Uterus (tissue), 4 donors: ENCODE measurements around the gene USP53. TPM values are rescaled to one million over a fixed set of nuclear protein-coding genes. Genes with fewer than 3 reads are reported as not detected.

ENCODE experiments used
- DNase-seq, 2 donors: peaks; one replicate each; pipeline ENCODE4 v3.0.0-alpha.2; 2019 to 2020
- H3K27ac ChIP-seq, 2 donors: fragments of 200-600 bp; sonication (generic); 1 replicate in 1 of 2; 2 replicates in 1 of 2; pipeline ENCODE4 v1.5.1; 2016 to 2018
- H3K27me3 ChIP-seq, 2 donors: fragments of 200-600 bp; sonication (generic); one replicate each; pipeline ENCODE4 v1.5.1; 2018 to 2019; ENCODE audit warnings: control low read depth in 1 of 2
- H3K36me3 ChIP-seq, 2 donors: fragments of 200-600 bp; sonication (generic); one replicate each; pipeline ENCODE4 v1.5.1; 2019; ENCODE audit warnings: control low read depth in 1 of 2
- H3K4me1 ChIP-seq, 2 donors: fragments of 200-600 bp; sonication (generic); one replicate each; pipeline ENCODE4 v1.5.1; 2018 to 2019; ENCODE audit warnings: control low read depth in 1 of 2
- H3K4me3 ChIP-seq, 2 donors: fragments of 200-600 bp; sonication (generic); 1 replicate in 1 of 2; 2 replicates in 1 of 2; pipeline ENCODE4 v1.5.1; 2018 to 2019; ENCODE audit warnings: mild to moderate bottlenecking in 1 of 2
- H3K9me3 ChIP-seq, 2 donors: fragments of 200-600 bp; sonication (generic); one replicate each; pipeline ENCODE4 v1.5.1; 2019; ENCODE audit warnings: control low read depth in 1 of 2
- POLR2A ChIP-seq, 2 donors: fragments of 450-650 bp; IDR thresholded peaks; one replicate each; pipeline ENCODE4 v1.6.1; 2016; ENCODE audit warnings: antibody characterized with exemption in 2 of 2, mild to moderate bottlenecking in 1 of 2, moderate library complexity in 1 of 2
- intact Hi-C: fragments of 100-400 bp; cut with DNase I; formaldehyde crosslinking; loops from one replicate; pipeline ENCODE4 v1.15.1; 2023; ENCODE audit warnings: low total_unique reads
- total RNA-seq, 4 donors: library from RNA; depleted of rRNA in 3 of 4; stranded (reverse); fragments of >200 nt in 3 of 4; gene quantifications; one replicate each; pipeline versions ENCODE4 v1.1.0 to v1.2.4, GENCODE V29; 2014 to 2023
- TF ChIP-seq, protein P1 (sequence below), 4 experiments: fragments of 200-600 bp in 2 of 4; fragments of 450-650 bp in 2 of 4; sonication (generic) in 2 of 4; IDR thresholded peaks; one replicate each; pipeline ENCODE4 v1.5.1; 2016 to 2019; ENCODE audit warnings: antibody characterized with exemption in 4 of 4, mild to moderate bottlenecking in 2 of 4, moderate library complexity in 1 of 4
- donor health status: DM: yes; HTN: yes; CAD: no.

The USP53 gene
- total RNA-seq, 4 donors from 2014 or later = 29.5 to 156 (median 48.6) TPM

DNA sequence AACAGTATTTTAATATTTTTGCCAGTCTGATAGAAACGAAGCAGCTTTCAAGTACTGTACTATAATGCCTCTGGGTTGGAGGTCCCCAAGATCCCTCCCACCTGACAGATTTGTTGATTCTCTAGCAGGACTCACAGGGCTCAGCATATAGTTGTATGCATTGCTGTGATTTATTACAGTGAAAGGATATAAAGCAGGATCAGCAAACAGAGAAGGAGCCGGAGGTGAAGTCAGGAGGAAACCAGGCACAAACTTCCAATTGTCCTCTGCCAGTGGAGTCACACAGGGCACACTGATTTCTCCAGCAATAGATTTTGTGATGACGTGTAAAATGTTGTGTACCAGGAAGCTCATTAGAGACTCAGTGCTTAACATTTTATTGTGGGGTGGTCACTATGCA lies 19.0 kb downstream of the USP53 start:
- Histone ChIP-seq H3K27ac (no peak overlapping the region), H3K36me3 (no peaks in the 10 kb centered on the region), H3K4me1 (no peaks in the 10 kb centered on the region), H3K9me3 (no peaks in the 10 kb centered on the region), H3K27me3 (no peaks in the 10 kb centered on the region), H3K4me3 (no peak overlapping the region)
- intact Hi-C loops = no loop called here
- TF ChIP-seq, protein P1, sequence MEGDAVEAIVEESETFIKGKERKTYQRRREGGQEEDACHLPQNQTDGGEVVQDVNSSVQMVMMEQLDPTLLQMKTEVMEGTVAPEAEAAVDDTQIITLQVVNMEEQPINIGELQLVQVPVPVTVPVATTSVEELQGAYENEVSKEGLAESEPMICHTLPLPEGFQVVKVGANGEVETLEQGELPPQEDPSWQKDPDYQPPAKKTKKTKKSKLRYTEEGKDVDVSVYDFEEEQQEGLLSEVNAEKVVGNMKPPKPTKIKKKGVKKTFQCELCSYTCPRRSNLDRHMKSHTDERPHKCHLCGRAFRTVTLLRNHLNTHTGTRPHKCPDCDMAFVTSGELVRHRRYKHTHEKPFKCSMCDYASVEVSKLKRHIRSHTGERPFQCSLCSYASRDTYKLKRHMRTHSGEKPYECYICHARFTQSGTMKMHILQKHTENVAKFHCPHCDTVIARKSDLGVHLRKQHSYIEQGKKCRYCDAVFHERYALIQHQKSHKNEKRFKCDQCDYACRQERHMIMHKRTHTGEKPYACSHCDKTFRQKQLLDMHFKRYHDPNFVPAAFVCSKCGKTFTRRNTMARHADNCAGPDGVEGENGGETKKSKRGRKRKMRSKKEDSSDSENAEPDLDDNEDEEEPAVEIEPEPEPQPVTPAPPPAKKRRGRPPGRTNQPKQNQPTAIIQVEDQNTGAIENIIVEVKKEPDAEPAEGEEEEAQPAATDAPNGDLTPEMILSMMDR (IDR thresholded peaks at IDR 0.05) = no peak
- TF ChIP-seq POLR2A (IDR thresholded peaks at IDR 0.05) = no peak
- DNase-seq = no peak

GRCh38 chr4:119232286-119232685 lies 19.8 kb downstream of the USP53 start:
- no peak for DNase-seq
- no peaks in the 10 kb centered on the region for H3K36me3 ChIP-seq
- H3K27ac ChIP-seq = no peak overlapping the region
- H3K9me3 ChIP-seq = no peaks in the 10 kb centered on the region
- H3K27me3 ChIP-seq = no peaks in the 10 kb centered on the region
- intact Hi-C loops = no loop called here
- H3K4me3 ChIP-seq = no peak overlapping the region
- H3K4me1 ChIP-seq = no peaks in the 10 kb centered on the region
- no peak for TF ChIP-seq POLR2A (IDR thresholded peaks at IDR 0.05)
- TF ChIP-seq, protein P1 (IDR thresholded peaks at IDR 0.05) = no peak

GRCh38 chr4:119233191-119233590 lies 20.7 kb downstream of the USP53 start:
- Histone ChIP-seq H3K27me3 (no peaks in the 10 kb centered on the region), H3K4me1 (no peaks in the 10 kb centered on the region), H3K27ac (peak overlapping the region in 1 of 2 donors; percentile 16), H3K36me3 (no peaks in the 10 kb centered on the region), H3K9me3 (no peaks in the 10 kb centered on the region), H3K4me3 (no peak overlapping the region)
- intact Hi-C loops = no loop called here
- no peak for TF ChIP-seq POLR2A (IDR thresholded peaks at IDR 0.05)
- TF ChIP-seq, protein P1 (IDR thresholded peaks at IDR 0.05) = no peak
- no peak for DNase-seq

- H3K36me3 ChIP-seq = no peaks in the 10 kb centered on the region
- no peaks in the 10 kb centered on the region for H3K4me1 ChIP-seq
- no peaks in the 10 kb centered on the region for H3K27me3 ChIP-seq
- H3K4me3 ChIP-seq = no peak overlapping the region
- H3K27ac ChIP-seq = peak overlapping the region; percentile 16 to 19
- intact Hi-C loops = no loop called here
- no peak for TF ChIP-seq POLR2A (IDR thresholded peaks at IDR 0.05)
- TF ChIP-seq, protein P1 (IDR thresholded peaks at IDR 0.05) = no peak
- H3K9me3 ChIP-seq = no peaks in the 10 kb centered on the region
- peak in 1 of 2 donors; percentile 14 for DNase-seq
Observed at GRCh38 chr4:119233750-119234149, 21.2 kb downstream of the USP53 start.

DNA sequence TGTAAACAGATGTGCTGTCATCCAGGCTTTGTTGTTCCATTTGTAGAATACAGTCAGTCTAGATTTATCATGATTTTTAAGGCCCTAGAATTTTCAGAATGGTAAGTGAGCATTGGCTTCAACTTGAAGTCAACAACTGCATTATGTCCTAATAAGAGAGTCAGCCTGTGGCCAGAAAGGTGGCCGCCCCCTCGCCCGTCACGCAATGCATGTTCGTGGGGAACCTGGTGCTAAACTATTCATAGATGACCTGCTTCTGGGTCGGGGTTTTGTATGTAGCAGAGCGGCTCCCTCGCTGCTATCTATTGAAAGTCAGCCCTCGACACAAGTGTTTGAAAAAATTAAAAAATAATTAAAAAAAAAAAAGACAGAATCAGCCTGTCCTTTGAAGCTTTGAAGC lies 24.7 kb downstream of the USP53 start:
- Histone ChIP-seq H3K4me1 (no peaks in the 10 kb centered on the region), H3K27me3 (no peaks in the 10 kb centered on the region), H3K27ac (no peak overlapping the region), H3K9me3 (no peaks in the 10 kb centered on the region), H3K36me3 (no peaks in the 10 kb centered on the region), H3K4me3 (no peak overlapping the region)
- TF ChIP-seq POLR2A (IDR thresholded peaks at IDR 0.05) = no peak
- TF ChIP-seq, protein P1 (IDR thresholded peaks at IDR 0.05) = no peak
- no peak for DNase-seq
- intact Hi-C loops = no loop called here
